Adrenal gland (tissue), 12 donors: ENCODE data around the gene AGRN. TPM values are rescaled to one million over a fixed set of nuclear protein-coding genes. Genes with fewer than 3 reads are reported as not detected.
"Not testable (repeated sequence)": the region's sequence is repeated elsewhere in the genome, so short reads cannot be mapped to it uniquely, and the experiment has no call there.

Experiments used
- DNase-seq, 7 donors: peaks; one replicate each; pipeline ENCODE4 v3.0.0-alpha.2; 2019 to 2020
- H3K27ac ChIP-seq, 5 donors: fragments of 200-600 bp; sonication (generic) in 4 of 5; 1 replicate in 3 of 5; 2 replicates in 2 of 5; pipeline versions ENCODE4 v1.5.1 to v1.8.0; 2016 to 2020; ENCODE audit warnings: mild to moderate bottlenecking in 1 of 5
- H3K27me3 ChIP-seq: fragments of 200-600 bp; 2 replicates; pipeline ENCODE4 v1.8.0; 2021
- H3K36me3 ChIP-seq, 2 donors: fragments of 200-600 bp; replicated peaks in 1 of 2; 1 replicate in 1 of 2; 2 replicates in 1 of 2; pipeline versions ENCODE4 v1.5.1 to v1.8.0; 2018 to 2022
- H3K4me1 ChIP-seq, 2 donors: fragments of 200-600 bp; replicated peaks in 1 of 2; 1 replicate in 1 of 2; 2 replicates in 1 of 2; pipeline versions ENCODE4 v1.5.1 to v1.8.0; 2018 to 2021
- H3K4me3 ChIP-seq, 4 donors: fragments of 200-600 bp; sonication (generic) in 3 of 4; one replicate each; pipeline ENCODE4 v1.5.1; 2016 to 2018
- H3K9me3 ChIP-seq, 3 donors: fragments of 200-600 bp; sonication (generic) in 1 of 3; replicated peaks in 1 of 3; 1 replicate in 2 of 3; 2 replicates in 1 of 3; pipeline versions ENCODE4 v1.5.1 to v1.8.0; 2016 to 2021
- CTCF ChIP-seq, 6 experiments: fragments of 450-650 bp in 4 of 6; fragments of 200-600 bp in 2 of 6; sonication (generic) in 1 of 6; IDR thresholded peaks; 1 replicate in 5 of 6; 2 replicates in 1 of 6; pipeline versions ENCODE4 v1.5.1 to v1.8.0; 2016 to 2021; ENCODE audit warnings: antibody characterized with exemption in 6 of 6, mild to moderate bottlenecking in 2 of 6, moderate library complexity in 1 of 6
- POLR2A ChIP-seq, 2 donors: fragments of 450-650 bp; IDR thresholded peaks; one replicate each; pipeline ENCODE4 v1.6.1; 2017; ENCODE audit warnings: antibody characterized with exemption in 2 of 2, mild to moderate bottlenecking in 2 of 2, moderate library complexity in 1 of 2
- WGBS, 4 donors: extraction: QIAGEN DNeasy Blood & Tissue Kit in 2 of 4; methylation state at CpG; one replicate each; pipeline versions ENCODE4 v1.1.5 to v1.1.7; 2013 to 2017; 5-methylcytosine and 5-hydroxymethylcytosine counted together
- intact Hi-C, 2 donors: fragments of 100-400 bp; cut with DNase I; formaldehyde crosslinking; loops; one replicate each; pipeline versions ENCODE4 v1.14.1 to v1.15.0; 2022 to 2023
- polyA plus RNA-seq, 3 donors: library from polyadenylated mRNA; stranded (reverse); fragments of 200-250 nt in 2 of 3; fragments of 350-450 nt in 1 of 3; fragmentation: Illumina TruSeq in 1 of 3; extraction: RNeasy Lipid Tissue Mini Kit (QIAGEN cat#74804) in 1 of 3; gene quantifications; one replicate each; pipeline ENCODE4 v1.2.3, GENCODE V29; 2013 to 2014
- small RNA-seq, 2 donors: library from RNA; depleted of rRNA; stranded (forward); fragments of <200 nt; gene quantifications; one replicate each; pipeline ENCODE3, GENCODE V24; 2016
- total RNA-seq, 9 donors: library from RNA; depleted of rRNA in 4 of 9; stranded (reverse); fragments of >200 nt in 4 of 9; fragments of 120-200 nt in 1 of 9; fragmentation: NEBNext Ultra II Directional in 1 of 9; extraction: Animal tissue kit (Norgen Biotek cat#: 25700) in 1 of 9; gene quantifications; one replicate each; pipeline versions ENCODE4 v1.1.0 to v1.2.4, GENCODE V29; 2013 to 2023
- donor health status: healthy with polysubstance abuse.
- donor health status: Bipolar disorder and iron deficiency.
- donor health status: DM: yes; HTN: yes; CAD: no.
- donor health status: DM: no; HTN: no; CAD: no.
- donor health status: DM: no; HTN: no; CAD: no.
- donor health status: DM: yes; HTN: yes; CAD: no.

Gene AGRN
- total and polyA plus RNA-seq, 12 donors: 2.2 to 27.8 (median 11.8) TPM

GRCh38 chr1:1100296-1100695 is 80.4 kb downstream of the AGRN start:
- H3K27me3 ChIP-seq: no peaks in the 10 kb centered on the region
- WGBS, 4 donors: 94 to 97% (median 96%) methylated on average over 11 of the region's 11 CpGs
- no peaks in the 10 kb centered on the region for H3K9me3 ChIP-seq
- no peak for TF ChIP-seq CTCF (IDR thresholded peaks at IDR 0.05)
- no peak for TF ChIP-seq POLR2A (IDR thresholded peaks at IDR 0.05)
- no peaks in the 10 kb centered on the region for H3K36me3 ChIP-seq
- no peak for DNase-seq
- H3K4me1 ChIP-seq: no peaks in the 10 kb centered on the region
- no peak overlapping the region for H3K27ac ChIP-seq
- intact Hi-C loops: no loop called here
- no peak overlapping the region for H3K4me3 ChIP-seq

GRCh38 chr1:1101503-1101902 is 81.6 kb downstream of the AGRN start:
- intact Hi-C loops: no loop called here
- Histone ChIP-seq H3K27me3 (no peaks in the 10 kb centered on the region), H3K4me1 (no peaks in the 10 kb centered on the region), H3K9me3 (no peaks in the 10 kb centered on the region), H3K36me3 (no peaks in the 10 kb centered on the region), H3K4me3 (no peak overlapping the region), H3K27ac (no peak overlapping the region)
- no peak for TF ChIP-seq CTCF (IDR thresholded peaks at IDR 0.05)
- no peak for TF ChIP-seq POLR2A (IDR thresholded peaks at IDR 0.05)
- WGBS, 4 donors: 79 to 94% (median 87%) methylated on average over 7 of the region's 7 CpGs
- DNase-seq: peak in 2 of 7 donors; percentile 6 to 7

GRCh38 chr1:1104152-1104551 is 84.2 kb downstream of the AGRN start:
- H3K4me1 ChIP-seq, intact Hi-C loops, DNase-seq, H3K36me3 ChIP-seq, H3K4me3 ChIP-seq, H3K9me3 ChIP-seq, H3K27me3 ChIP-seq, H3K27ac ChIP-seq: not testable (repeated sequence)
- 72 to 82% (median 77%) methylated on average over 6 of the region's 6 CpGs for WGBS, 4 donors

Small RNA genes lying within 50 kb of the gene (small RNA-seq; reads per million reads assigned to genes)
- 0 reads per million in 2 donors for gene AL645608.3

Other genes with a start within 250 kb of the AGRN start
- gene SAMD11, start 96.2 kb upstream of the AGRN start, total RNA-seq: 10 to 100 TPM in 7 of 9 donors, 1 to 10 TPM in 2; 1.8 to 30.8 (median 16.6) TPM
- 10 to 100 TPM in 2 of 3 donors, 1 to 10 TPM in 1; 2.5 to 96.6 (median 32.7) TPM for gene SAMD11, start 96.2 kb upstream of the AGRN start, polyA plus RNA-seq
- 10 to 100 TPM; 22.4 to 58.9 (median 43.6) TPM for gene NOC2L, start 60.9 kb upstream of the AGRN start, total RNA-seq
- 10 to 100 TPM; 39.2 to 97.7 (median 64.9) TPM for gene NOC2L, start 60.9 kb upstream of the AGRN start, polyA plus RNA-seq
- 10 to 100 TPM in 1 of 9 donors, 1 to 10 TPM in 8; 1.4 to 15.9 (median 6.1) TPM for gene KLHL17, start 59.5 kb upstream of the AGRN start, total RNA-seq
- 10 to 100 TPM in 2 of 3 donors, under 1 TPM in 1; 0.73 to 38.8 (median 25.4) TPM for gene KLHL17, start 59.5 kb upstream of the AGRN start, polyA plus RNA-seq
- 1 to 10 TPM in 3 of 9 donors, under 1 TPM in 3, not detected in 3; 0.30 to 3.8 (median 1.1) TPM for gene PLEKHN1, start 53.6 kb upstream of the AGRN start, total RNA-seq
- gene PLEKHN1, start 53.6 kb upstream of the AGRN start, polyA plus RNA-seq: 10 to 100 TPM in 1 of 3 donors, 1 to 10 TPM in 1, under 1 TPM in 1; 0.05 to 10.5 (median 4.2) TPM
- under 1 TPM in 5 of 9 donors, not detected in 4; 0.13 to 0.28 (median 0.14) TPM for gene PERM1, start 38.0 kb upstream of the AGRN start, total RNA-seq
- under 1 TPM in 2 of 3 donors, not detected in 1; 0.40 to 0.88 TPM for gene PERM1, start 38.0 kb upstream of the AGRN start, polyA plus RNA-seq
- 10 to 100 TPM in 1 of 9 donors, 1 to 10 TPM in 8; 3.1 to 14.5 (median 6.3) TPM for gene HES4, start 20.0 kb upstream of the AGRN start, total RNA-seq
- 10 to 100 TPM in 2 of 3 donors, not detected in 1; 27.3 to 29.8 TPM for gene HES4, start 20.0 kb upstream of the AGRN start, polyA plus RNA-seq
- gene ISG15, start 6.6 kb upstream of the AGRN start, total RNA-seq: 10 to 100 TPM; 11.5 to 58.1 (median 22.9) TPM
- 100 to 1,000 TPM in 2 of 3 donors, 1 to 10 TPM in 1; 1.7 to 308 (median 220) TPM for gene ISG15, start 6.6 kb upstream of the AGRN start, polyA plus RNA-seq
- not detected for gene RNF223, start 54.2 kb downstream of the AGRN start, total RNA-seq
- under 1 TPM in 1 of 3 donors, not detected in 2; 0.03 TPM for gene RNF223, start 54.2 kb downstream of the AGRN start, polyA plus RNA-seq
- 10 to 100 TPM in 5 of 9 donors, 1 to 10 TPM in 4; 5.4 to 17.3 (median 11.0) TPM for gene C1orf159, start 96.0 kb downstream of the AGRN start, total RNA-seq
- gene C1orf159, start 96.0 kb downstream of the AGRN start, polyA plus RNA-seq: 10 to 100 TPM in 2 of 3 donors, under 1 TPM in 1; 0.55 to 54.3 (median 25.5) TPM
- gene TTLL10, start 153.8 kb downstream of the AGRN start, total RNA-seq: not detected
- gene TTLL10, start 153.8 kb downstream of the AGRN start, polyA plus RNA-seq: under 1 TPM in 2 of 3 donors, not detected in 1; 0.32 to 0.44 TPM
- gene TNFRSF18, start 186.5 kb downstream of the AGRN start, total RNA-seq: under 1 TPM in 3 of 9 donors, not detected in 6; 0.27 to 0.90 (median 0.39) TPM
- gene TNFRSF18, start 186.5 kb downstream of the AGRN start, polyA plus RNA-seq: 1 to 10 TPM in 1 of 3 donors, under 1 TPM in 1, not detected in 1; 0.64 to 1.5 TPM
- gene TNFRSF4, start 194.0 kb downstream of the AGRN start, total RNA-seq: 1 to 10 TPM in 4 of 9 donors, under 1 TPM in 4, not detected in 1; 0.32 to 2.7 (median 0.94) TPM
- 1 to 10 TPM in 2 of 3 donors, not detected in 1; 4.7 to 6.9 TPM for gene TNFRSF4, start 194.0 kb downstream of the AGRN start, polyA plus RNA-seq
- gene SDF4, start 211.9 kb downstream of the AGRN start, total RNA-seq: 100 to 1,000 TPM in 8 of 9 donors, 10 to 100 TPM in 1; 49.4 to 221 (median 165) TPM
- gene SDF4, start 211.9 kb downstream of the AGRN start, polyA plus RNA-seq: 100 to 1,000 TPM; 129 to 131 (median 130) TPM
- gene B3GALT6, start 212.1 kb downstream of the AGRN start, total RNA-seq: 10 to 100 TPM; 11.7 to 39.4 (median 19.7) TPM
- 10 to 100 TPM in 2 of 3 donors, 1 to 10 TPM in 1; 7.2 to 14.1 (median 10.3) TPM for gene B3GALT6, start 212.1 kb downstream of the AGRN start, polyA plus RNA-seq
- gene C1QTNF12, start 226.6 kb downstream of the AGRN start, total RNA-seq: 1 to 10 TPM in 4 of 9 donors, under 1 TPM in 3, not detected in 2; 0.28 to 2.6 (median 1.1) TPM
- gene C1QTNF12, start 226.6 kb downstream of the AGRN start, polyA plus RNA-seq: 1 to 10 TPM in 2 of 3 donors, not detected in 1; 3.0 to 4.3 TPM